Esophagus squamous epithelium (tissue), 5 donors: Measurements from ENCODE around the gene DGUOK. TPM values are rescaled to one million over a fixed set of nuclear protein-coding genes. Genes with fewer than 3 reads are reported as not detected.

ENCODE experiments used
- DNase-seq: peaks from one replicate; lab custom pipeline; 2025; lab: John Stamatoyannopoulos, UW
- H3K27ac ChIP-seq, 4 donors: fragments of 200-600 bp; sonication (generic); one replicate each; pipeline ENCODE4 v1.5.1; 2016 to 2019; ENCODE audit warnings: mild to moderate bottlenecking in 1 of 4
- H3K27me3 ChIP-seq, 4 donors: fragments of 200-600 bp; sonication (generic); 1 replicate in 3 of 4; 2 replicates in 1 of 4; pipeline versions ENCODE4 v1.5.1 to v1.6.0; 2017 to 2021; ENCODE audit warnings: antibody characterized with exemption in 1 of 4
- H3K36me3 ChIP-seq, 3 donors: fragments of 200-600 bp; sonication (generic); one replicate each; pipeline ENCODE4 v1.5.1; 2016 to 2019
- H3K4me1 ChIP-seq, 3 donors: fragments of 200-600 bp; sonication (generic); one replicate each; pipeline ENCODE4 v1.5.1; 2017 to 2019
- H3K4me3 ChIP-seq, 4 donors: fragments of 200-600 bp; sonication (generic); 1 replicate in 3 of 4; 2 replicates in 1 of 4; pipeline ENCODE4 v1.5.1; 2016 to 2019; ENCODE audit warnings: mild to moderate bottlenecking in 2 of 4, moderate library complexity in 1 of 4
- H3K9me3 ChIP-seq, 3 donors: fragments of 200-600 bp; sonication (generic); one replicate each; pipeline ENCODE4 v1.5.1; 2016 to 2019
- POLR2A ChIP-seq, 4 donors: fragments of 450-650 bp; IDR thresholded peaks; one replicate each; pipeline ENCODE4 v1.6.1; 2017; ENCODE audit warnings: antibody characterized with exemption in 4 of 4, mild to moderate bottlenecking in 4 of 4, moderate library complexity in 3 of 4
- WGBS, 2 donors: methylation state at CpG; one replicate each; pipeline ENCODE4 v1.1.5; 2018; 5-methylcytosine and 5-hydroxymethylcytosine counted together
- intact Hi-C: fragments of 100-400 bp; cut with DNase I; formaldehyde crosslinking; loops from one replicate; pipeline ENCODE4 v1.15.0; 2022
- total RNA-seq, 4 donors: library from RNA; depleted of rRNA; stranded (reverse); fragments of >200 nt; gene quantifications; one replicate each; pipeline ENCODE4 v1.1.0, GENCODE V29; 2016
- TF ChIP-seq, protein P1 (sequence below), 6 experiments: fragments of 450-650 bp in 4 of 6; fragments of 200-600 bp in 2 of 6; sonication (generic) in 2 of 6; IDR thresholded peaks; one replicate each; pipeline ENCODE4 v1.5.1; 2016 to 2019; ENCODE audit warnings: antibody characterized with exemption in 6 of 6, mild to moderate bottlenecking in 4 of 6, moderate library complexity in 4 of 6
- donor health status: DM: yes; HTN: yes; CAD: no.

Gene DGUOK
- total RNA-seq, 4 donors from 2014 or later, result 23.5 to 53.4 (median 40.2) TPM

DNA sequence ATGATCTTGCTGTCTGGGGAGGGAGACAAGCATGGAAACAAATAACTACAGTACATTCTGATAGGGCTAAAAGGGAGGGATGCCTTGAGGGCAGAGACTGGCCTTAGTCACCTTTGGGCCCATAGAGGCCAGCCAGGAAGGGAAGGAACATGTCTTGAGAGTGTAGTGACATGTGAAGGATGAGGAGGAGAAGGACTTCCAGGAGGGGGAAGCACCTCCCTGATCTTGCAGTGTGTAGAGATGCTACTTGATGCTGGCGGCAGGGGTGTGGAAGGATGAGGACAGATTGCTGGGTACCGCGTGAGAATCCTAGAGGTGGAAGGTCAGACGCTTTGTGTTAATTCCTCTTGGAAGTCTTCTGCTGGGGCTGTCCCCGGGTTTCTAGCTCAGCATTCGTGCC is 71.1 kb downstream of the DGUOK start:
- H3K4me3 ChIP-seq, result no peak overlapping the region
- no peaks in the 10 kb centered on the region for H3K27me3 ChIP-seq
- no peaks in the 10 kb centered on the region for H3K36me3 ChIP-seq
- WGBS, 2 donors, result 84 to 86% methylated on average over 6 of the region's 6 CpGs
- H3K27ac ChIP-seq, result no peak overlapping the region
- intact Hi-C loops, result loop anchor here (10.0 kb wide), 1 partner anchor 173 kb away; the partner anchor contains the start of gene STAMBP
- TF ChIP-seq, protein P1, sequence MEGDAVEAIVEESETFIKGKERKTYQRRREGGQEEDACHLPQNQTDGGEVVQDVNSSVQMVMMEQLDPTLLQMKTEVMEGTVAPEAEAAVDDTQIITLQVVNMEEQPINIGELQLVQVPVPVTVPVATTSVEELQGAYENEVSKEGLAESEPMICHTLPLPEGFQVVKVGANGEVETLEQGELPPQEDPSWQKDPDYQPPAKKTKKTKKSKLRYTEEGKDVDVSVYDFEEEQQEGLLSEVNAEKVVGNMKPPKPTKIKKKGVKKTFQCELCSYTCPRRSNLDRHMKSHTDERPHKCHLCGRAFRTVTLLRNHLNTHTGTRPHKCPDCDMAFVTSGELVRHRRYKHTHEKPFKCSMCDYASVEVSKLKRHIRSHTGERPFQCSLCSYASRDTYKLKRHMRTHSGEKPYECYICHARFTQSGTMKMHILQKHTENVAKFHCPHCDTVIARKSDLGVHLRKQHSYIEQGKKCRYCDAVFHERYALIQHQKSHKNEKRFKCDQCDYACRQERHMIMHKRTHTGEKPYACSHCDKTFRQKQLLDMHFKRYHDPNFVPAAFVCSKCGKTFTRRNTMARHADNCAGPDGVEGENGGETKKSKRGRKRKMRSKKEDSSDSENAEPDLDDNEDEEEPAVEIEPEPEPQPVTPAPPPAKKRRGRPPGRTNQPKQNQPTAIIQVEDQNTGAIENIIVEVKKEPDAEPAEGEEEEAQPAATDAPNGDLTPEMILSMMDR (IDR thresholded peaks at IDR 0.05), result no peak
- TF ChIP-seq POLR2A (IDR thresholded peaks at IDR 0.05), result no peak
- H3K4me1 ChIP-seq, result peaks cover 33 to 74% (median 33%) of the 10 kb centered on the region in 3 donors
- DNase-seq, result no peak
- no peaks in the 10 kb centered on the region for H3K9me3 ChIP-seq

DNA sequence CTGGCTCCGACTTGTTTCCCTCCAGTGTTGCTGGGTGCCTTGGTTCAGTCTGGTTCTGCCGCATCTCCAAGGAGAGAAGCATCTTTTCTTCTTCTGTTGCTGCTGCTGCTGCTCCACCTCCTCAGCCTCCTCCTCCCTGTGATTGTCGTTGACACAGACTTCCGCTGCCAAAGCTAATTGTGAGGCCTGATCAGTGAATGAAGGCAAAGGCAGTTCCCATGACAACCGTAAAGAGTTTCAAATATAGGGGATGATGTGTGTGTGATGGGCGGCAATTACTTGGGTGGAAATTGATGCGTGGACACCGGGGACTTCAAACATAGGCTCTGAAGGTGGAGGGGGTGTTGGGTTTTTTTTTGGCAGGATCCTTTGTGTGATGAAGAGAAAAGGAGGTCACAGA is 71.8 kb downstream of the DGUOK start:
- H3K9me3 ChIP-seq, result no peaks in the 10 kb centered on the region
- peaks cover 32 to 74% (median 34%) of the 10 kb centered on the region in 3 donors for H3K4me1 ChIP-seq
- no peaks in the 10 kb centered on the region for H3K36me3 ChIP-seq
- H3K27me3 ChIP-seq, result no peaks in the 10 kb centered on the region
- intact Hi-C loops, result loop anchor here (10.0 kb wide), 1 partner anchor 174 kb away; the partner anchor contains the start of gene STAMBP
- 63 to 96% methylated on average over 6 of the region's 8 CpGs for WGBS, 2 donors
- H3K27ac ChIP-seq, result no peak overlapping the region
- TF ChIP-seq, protein P1 (IDR thresholded peaks at IDR 0.05), result no peak
- TF ChIP-seq POLR2A (IDR thresholded peaks at IDR 0.05), result no peak
- no peak overlapping the region for H3K4me3 ChIP-seq
- DNase-seq, result no peak

DNA sequence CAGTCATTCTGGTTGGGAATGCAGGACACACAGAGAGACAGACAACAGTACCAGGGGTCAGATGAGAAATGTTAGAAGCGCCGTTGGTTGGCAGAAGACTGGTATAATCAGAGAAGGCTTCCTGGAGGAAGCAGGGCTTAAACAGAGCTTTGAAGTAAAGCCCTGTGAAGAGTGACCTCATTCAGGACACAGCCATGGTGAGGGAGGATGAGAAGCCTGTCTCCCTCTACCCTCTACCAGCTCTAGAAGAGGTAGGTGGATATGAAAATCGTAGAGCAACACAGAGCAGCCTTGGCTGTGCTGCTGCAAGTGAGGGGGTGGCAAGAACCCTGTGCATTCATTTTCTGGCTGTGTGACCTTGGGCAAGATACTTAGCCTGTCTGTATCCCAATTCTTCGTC is 72.3 kb downstream of the DGUOK start:
- no peaks in the 10 kb centered on the region for H3K9me3 ChIP-seq
- intact Hi-C loops, result loop anchor here (10.0 kb wide), 1 partner anchor 174 kb away; the partner anchor contains the start of gene STAMBP
- no peaks in the 10 kb centered on the region for H3K27me3 ChIP-seq
- WGBS, 2 donors, result 80 to 88% methylated on average over 4 of the region's 4 CpGs
- H3K27ac ChIP-seq, result no peak overlapping the region
- TF ChIP-seq, protein P1 (IDR thresholded peaks at IDR 0.05), result no peak
- no peak for TF ChIP-seq POLR2A (IDR thresholded peaks at IDR 0.05)
- peaks cover 34 to 74% (median 35%) of the 10 kb centered on the region in 3 donors for H3K4me1 ChIP-seq
- DNase-seq, result no peak
- no peaks in the 10 kb centered on the region for H3K36me3 ChIP-seq
- no peak overlapping the region for H3K4me3 ChIP-seq

DNA sequence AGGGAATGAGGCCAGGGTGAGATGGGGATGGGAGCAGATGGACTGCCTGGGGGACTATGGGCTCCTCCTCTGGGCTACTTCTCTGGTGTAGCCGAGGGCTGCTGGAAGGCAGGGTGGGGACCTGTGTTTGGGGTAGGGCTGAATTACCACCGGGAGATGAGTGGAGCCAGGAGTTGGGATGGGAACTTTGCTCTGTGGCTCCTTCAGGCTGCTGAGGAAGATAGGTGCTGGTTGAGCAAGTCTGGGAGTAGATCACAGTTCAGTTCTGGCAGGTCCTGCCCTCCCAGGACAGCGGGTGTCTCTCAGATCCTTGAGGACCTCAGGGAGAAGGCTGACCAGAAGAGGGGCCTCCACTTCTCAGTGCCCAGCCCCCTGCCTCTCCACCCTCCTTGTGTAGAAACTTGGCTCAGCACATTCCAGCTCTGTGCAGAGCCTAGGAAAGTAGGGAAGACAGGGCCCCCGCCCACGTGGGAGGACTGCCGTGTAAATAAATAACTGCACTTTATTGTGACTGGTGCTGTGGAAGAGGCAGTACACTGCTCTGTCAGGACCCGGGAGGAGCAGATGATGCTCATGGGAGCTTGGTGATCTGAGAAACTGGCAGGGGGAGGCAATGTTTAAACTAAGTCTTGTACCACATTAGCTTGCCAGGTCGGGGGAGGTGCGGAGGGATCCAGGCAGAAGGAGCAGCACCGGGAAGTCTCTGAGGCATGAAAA is 73.4 kb downstream of the DGUOK start:
- Histone ChIP-seq H3K27ac (peak overlapping the region in 1 of 4 donors; percentile 45), H3K4me3 (no peak overlapping the region), H3K4me1 (peaks cover 38 to 80% (median 43%) of the 10 kb centered on the region in 3 donors), H3K27me3 (no peaks in the 10 kb centered on the region), H3K36me3 (peaks cover 0 to 4% (median 0%) of the 10 kb centered on the region in 3 donors), H3K9me3 (no peaks in the 10 kb centered on the region)
- no peak for DNase-seq
- intact Hi-C loops, result loop anchor here (10.0 kb wide), 1 partner anchor 175 kb away; the partner anchor contains the start of gene STAMBP
- TF ChIP-seq, protein P1 (IDR thresholded peaks at IDR 0.05), result no peak
- TF ChIP-seq POLR2A (IDR thresholded peaks at IDR 0.05), result no peak
- 36% methylated on average over 7 to 8 of the region's 10 CpGs for WGBS, 2 donors

DNA sequence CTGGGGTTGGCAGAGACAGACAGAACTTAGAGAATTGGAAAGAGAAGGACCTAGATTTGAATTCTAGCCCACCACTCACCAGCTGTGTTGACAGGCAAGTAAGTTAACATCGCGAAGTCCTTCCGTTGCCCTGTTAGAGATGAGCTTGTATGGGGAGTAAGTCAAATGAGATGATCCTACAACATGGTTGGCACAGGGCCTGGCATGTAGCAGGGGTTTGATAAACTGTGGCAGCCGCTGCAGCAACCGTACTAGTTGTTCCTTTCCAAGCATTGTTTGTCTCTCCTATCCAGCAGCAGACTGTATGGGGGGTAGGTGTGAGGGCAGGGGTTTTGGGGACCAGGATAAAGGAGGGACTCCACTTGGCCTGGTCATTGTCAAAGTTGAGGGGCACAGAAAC is 74.0 kb downstream of the DGUOK start:
- intact Hi-C loops, result no loop called here
- WGBS, 2 donors, result 76 to 86% methylated on average over 5 of the region's 5 CpGs
- Histone ChIP-seq H3K36me3 (peaks cover 0 to 11% (median 0%) of the 10 kb centered on the region in 3 donors), H3K4me3 (no peak overlapping the region), H3K4me1 (peaks cover 38 to 83% (median 43%) of the 10 kb centered on the region in 3 donors), H3K27ac (peak overlapping the region in 1 of 4 donors; percentile 45), H3K9me3 (no peaks in the 10 kb centered on the region), H3K27me3 (no peaks in the 10 kb centered on the region)
- no peak for TF ChIP-seq POLR2A (IDR thresholded peaks at IDR 0.05)
- TF ChIP-seq, protein P1 (IDR thresholded peaks at IDR 0.05), result no peak
- no peak for DNase-seq
